ENCODE data around the gene PSMA7.

GRCh38 chr20:62111148-62111547 is 32.0 kb downstream of the PSMA7 start:
- TF ChIP-seq CTCF (IDR thresholded peaks at IDR 0.05): no peak
- TF ChIP-seq EZH2 (IDR thresholded peaks at IDR 0.05; ENCODE audit: borderline replicate concordance, insufficient read depth, low read depth, low read length, poor library complexity, severe bottlenecking): no peak
